GM12865 (cell line): ENCODE measurements around the gene CATSPER3.

ENCODE experiments used
- DNase-seq: peaks from one replicate; pipeline ENCODE4 v3.0.0; 2010; ENCODE audit warnings: low read depth
- H3K4me3 ChIP-seq: 2 replicates; pipeline ENCODE4 v1.5.1; 2011; ENCODE audit warnings: mild to moderate bottlenecking, low read depth, low read length, control low read depth
- TF ChIP-seq, protein P1 (sequence below): IDR thresholded peaks from 2 replicates; pipeline ENCODE4 v1.5.1; 2011; ENCODE audit warnings: low read length, control low read depth, low read depth, inconsistent platforms; ENCODE audit not compliant: insufficient read depth; ENCODE audit errors: missing control alignments

CATSPER3 gene

DNA sequence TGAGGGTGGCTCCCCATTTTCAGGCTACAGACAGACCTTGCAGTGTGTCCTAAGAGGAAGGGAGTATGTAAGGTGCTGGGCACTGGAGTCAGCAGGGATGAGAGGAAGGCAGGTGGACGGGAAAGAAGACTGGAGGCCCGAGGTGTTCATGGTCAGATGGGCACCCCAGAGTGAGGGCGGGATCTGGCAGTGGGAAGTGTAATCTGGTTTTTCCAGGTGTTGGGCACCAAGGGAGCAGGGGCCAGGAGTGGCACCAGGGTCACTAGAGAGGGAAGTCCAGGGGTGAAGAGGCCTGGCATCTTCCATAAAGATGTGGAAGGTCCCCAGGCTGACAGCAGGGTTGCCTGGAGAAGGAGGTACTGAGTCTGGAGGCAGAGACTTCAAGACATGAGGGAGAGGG is 36.7 kb downstream of the CATSPER3 start:
- TF ChIP-seq, protein P1, sequence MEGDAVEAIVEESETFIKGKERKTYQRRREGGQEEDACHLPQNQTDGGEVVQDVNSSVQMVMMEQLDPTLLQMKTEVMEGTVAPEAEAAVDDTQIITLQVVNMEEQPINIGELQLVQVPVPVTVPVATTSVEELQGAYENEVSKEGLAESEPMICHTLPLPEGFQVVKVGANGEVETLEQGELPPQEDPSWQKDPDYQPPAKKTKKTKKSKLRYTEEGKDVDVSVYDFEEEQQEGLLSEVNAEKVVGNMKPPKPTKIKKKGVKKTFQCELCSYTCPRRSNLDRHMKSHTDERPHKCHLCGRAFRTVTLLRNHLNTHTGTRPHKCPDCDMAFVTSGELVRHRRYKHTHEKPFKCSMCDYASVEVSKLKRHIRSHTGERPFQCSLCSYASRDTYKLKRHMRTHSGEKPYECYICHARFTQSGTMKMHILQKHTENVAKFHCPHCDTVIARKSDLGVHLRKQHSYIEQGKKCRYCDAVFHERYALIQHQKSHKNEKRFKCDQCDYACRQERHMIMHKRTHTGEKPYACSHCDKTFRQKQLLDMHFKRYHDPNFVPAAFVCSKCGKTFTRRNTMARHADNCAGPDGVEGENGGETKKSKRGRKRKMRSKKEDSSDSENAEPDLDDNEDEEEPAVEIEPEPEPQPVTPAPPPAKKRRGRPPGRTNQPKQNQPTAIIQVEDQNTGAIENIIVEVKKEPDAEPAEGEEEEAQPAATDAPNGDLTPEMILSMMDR: no peak
- no peak overlapping the region for H3K4me3 ChIP-seq
- no peak for DNase-seq

DNA sequence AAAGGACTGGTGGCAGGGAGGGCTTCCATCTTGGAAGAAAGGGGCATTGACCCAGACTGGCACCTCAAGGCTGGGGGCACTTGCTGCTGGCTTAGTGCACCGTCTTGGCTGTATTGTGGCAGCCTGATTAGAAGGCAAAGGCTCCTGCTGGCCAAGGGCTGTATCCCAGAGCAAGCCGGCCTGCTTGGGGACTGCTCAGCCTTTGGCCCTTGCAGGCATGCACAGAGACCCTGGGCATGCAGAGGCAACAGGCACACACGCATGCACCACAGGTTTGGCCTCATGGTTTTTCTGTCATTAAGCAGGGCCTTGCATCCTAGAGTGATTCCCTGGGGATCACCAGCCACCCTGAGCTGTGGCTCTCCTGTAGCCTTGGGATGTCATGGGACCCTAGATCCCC is 37.4 kb downstream of the CATSPER3 start:
- H3K4me3 ChIP-seq: no peak overlapping the region
- TF ChIP-seq, protein P1: no peak
- no peak for DNase-seq

DNA sequence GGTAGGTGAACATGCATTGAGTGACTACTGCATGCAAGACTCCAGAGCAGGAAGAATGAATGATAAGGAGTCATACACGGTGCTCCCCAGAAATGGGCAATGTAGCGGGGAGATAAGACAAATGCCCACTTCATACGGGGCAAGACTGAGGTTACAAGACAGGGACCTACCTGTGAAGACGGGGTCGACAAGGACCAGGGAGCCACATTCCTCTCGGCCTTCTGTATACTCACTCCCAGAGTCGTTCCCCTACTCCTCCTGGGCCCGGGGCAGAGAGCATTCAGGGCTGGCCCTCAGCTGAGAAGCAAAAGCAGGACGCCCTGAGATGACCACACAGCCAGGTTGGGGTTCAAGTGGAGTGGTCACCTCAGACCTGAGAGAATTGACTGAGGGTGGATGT is 39.6 kb downstream of the CATSPER3 start:
- DNase-seq: no peak
- H3K4me3 ChIP-seq: no peak overlapping the region
- TF ChIP-seq, protein P1: no peak

DNA sequence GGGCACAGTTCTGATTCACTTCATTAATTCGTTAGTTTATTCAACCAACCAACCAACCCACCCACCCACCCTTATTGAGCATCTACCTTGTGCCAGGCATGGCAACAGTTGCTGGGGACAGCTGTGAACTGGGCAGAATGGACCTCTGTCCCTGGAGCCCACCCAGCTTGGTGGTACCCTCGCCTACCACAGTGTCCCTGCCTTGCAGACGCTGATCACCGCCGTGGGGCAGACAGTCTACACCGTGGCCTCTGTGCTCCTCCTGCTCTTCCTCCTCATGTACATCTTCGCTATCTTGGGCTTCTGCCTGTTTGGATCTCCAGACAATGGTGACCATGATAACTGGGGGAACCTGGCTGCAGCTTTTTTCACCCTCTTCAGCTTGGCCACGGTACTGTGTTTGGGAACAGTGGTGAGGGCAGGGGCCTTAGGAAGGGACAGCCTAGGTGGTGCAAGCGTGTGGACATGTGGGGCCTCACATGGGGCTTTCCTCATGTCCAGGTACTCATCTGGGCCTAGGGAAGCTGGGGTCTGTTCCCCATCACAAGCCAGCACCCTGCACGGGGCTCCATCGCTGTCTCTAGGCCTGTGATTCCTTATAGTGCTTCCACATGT is 40.1 kb downstream of the CATSPER3 start:
- no peak overlapping the region for H3K4me3 ChIP-seq
- DNase-seq: no peak
- TF ChIP-seq, protein P1: no peak

DNA sequence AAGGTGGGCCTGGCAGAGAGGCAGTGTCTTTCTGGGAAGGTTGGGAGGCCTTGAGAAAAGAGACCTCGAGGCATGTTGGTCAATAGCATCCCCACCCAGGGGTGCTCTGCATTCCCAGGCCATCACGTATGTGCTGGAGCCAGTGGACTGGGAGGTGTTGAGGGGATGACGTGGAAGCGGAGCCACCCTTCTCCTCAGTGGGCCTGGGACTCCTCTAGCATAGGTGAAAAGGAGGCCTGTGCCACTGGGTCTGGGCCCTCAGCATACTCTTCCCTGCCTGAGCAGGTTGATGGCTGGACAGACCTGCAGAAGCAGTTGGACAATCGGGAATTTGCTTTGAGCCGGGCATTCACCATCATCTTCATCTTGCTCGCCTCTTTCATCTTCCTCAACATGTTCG is 40.8 kb downstream of the CATSPER3 start:
- H3K4me3 ChIP-seq: no peak overlapping the region
- TF ChIP-seq, protein P1: no peak
- DNase-seq: no peak

DNA sequence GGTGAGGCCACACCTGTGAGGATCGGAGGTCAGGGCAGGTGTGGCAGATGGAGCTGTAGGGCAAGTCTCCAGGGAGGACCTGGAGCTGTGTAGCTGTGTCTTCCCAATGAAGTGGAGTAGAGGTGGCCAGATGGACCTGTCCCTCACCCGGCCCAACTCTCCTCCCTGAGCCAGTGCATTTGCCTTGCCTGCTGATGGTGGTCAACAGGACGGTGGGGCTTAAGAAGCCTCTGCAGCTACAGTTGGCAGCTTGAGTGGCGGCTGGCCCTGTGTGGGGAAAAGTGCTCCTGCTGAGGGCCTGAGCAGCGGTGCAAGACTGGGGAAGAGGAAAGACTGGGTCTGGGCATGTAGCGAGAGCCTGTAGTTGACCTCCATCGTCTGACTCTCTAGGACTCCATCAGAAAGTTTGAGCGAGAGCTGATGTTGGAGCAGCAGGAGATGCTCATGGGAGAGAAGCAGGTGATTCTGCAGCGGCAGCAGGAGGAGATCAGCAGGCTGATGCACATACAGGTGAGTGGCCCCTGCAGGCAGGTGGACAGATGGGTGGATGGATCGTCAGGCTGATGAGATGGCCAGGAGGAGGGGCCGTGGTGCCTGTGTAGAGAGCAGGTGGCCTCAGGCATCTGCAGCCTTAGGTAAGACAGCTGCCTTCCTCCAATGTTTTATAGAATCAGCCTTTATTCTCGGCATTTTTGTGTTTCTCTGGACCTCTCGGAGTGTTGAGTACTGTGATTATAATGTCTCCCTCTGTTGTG is 41.5 kb downstream of the CATSPER3 start:
- DNase-seq: no peak
- TF ChIP-seq, protein P1: no peak

More for the DNA sequence above, 41.5 kb downstream of the CATSPER3 start:
- no peak overlapping the region for H3K4me3 ChIP-seq
